Uterus (tissue), 4 donors: ENCODE data around the gene SLC25A21. TPM values are rescaled to one million over a fixed set of nuclear protein-coding genes. Genes with fewer than 3 reads are reported as not detected.

Source experiments
- DNase-seq, 2 donors: peaks; one replicate each; pipeline ENCODE4 v3.0.0-alpha.2; 2019 to 2020
- H3K27ac ChIP-seq, 2 donors: fragments of 200-600 bp; sonication (generic); 1 replicate in 1 of 2; 2 replicates in 1 of 2; pipeline ENCODE4 v1.5.1; 2016 to 2018
- H3K27me3 ChIP-seq, 2 donors: fragments of 200-600 bp; sonication (generic); one replicate each; pipeline ENCODE4 v1.5.1; 2018 to 2019; ENCODE audit warnings: control low read depth in 1 of 2
- H3K36me3 ChIP-seq, 2 donors: fragments of 200-600 bp; sonication (generic); one replicate each; pipeline ENCODE4 v1.5.1; 2019; ENCODE audit warnings: control low read depth in 1 of 2
- H3K4me1 ChIP-seq, 2 donors: fragments of 200-600 bp; sonication (generic); one replicate each; pipeline ENCODE4 v1.5.1; 2018 to 2019; ENCODE audit warnings: control low read depth in 1 of 2
- H3K4me3 ChIP-seq, 2 donors: fragments of 200-600 bp; sonication (generic); 1 replicate in 1 of 2; 2 replicates in 1 of 2; pipeline ENCODE4 v1.5.1; 2018 to 2019; ENCODE audit warnings: mild to moderate bottlenecking in 1 of 2
- H3K9me3 ChIP-seq, 2 donors: fragments of 200-600 bp; sonication (generic); one replicate each; pipeline ENCODE4 v1.5.1; 2019; ENCODE audit warnings: control low read depth in 1 of 2
- CTCF ChIP-seq, 4 experiments: fragments of 200-600 bp in 2 of 4; fragments of 450-650 bp in 2 of 4; sonication (generic) in 2 of 4; IDR thresholded peaks; one replicate each; pipeline ENCODE4 v1.5.1; 2016 to 2019; ENCODE audit warnings: antibody characterized with exemption in 4 of 4, mild to moderate bottlenecking in 2 of 4, moderate library complexity in 1 of 4
- POLR2A ChIP-seq, 2 donors: fragments of 450-650 bp; IDR thresholded peaks; one replicate each; pipeline ENCODE4 v1.6.1; 2016; ENCODE audit warnings: antibody characterized with exemption in 2 of 2, mild to moderate bottlenecking in 1 of 2, moderate library complexity in 1 of 2
- intact Hi-C: fragments of 100-400 bp; cut with DNase I; formaldehyde crosslinking; loops from one replicate; pipeline ENCODE4 v1.15.1; 2023; ENCODE audit warnings: low total_unique reads
- total RNA-seq, 4 donors: library from RNA; depleted of rRNA in 3 of 4; stranded (reverse); fragments of >200 nt in 3 of 4; gene quantifications; one replicate each; pipeline versions ENCODE4 v1.1.0 to v1.2.4, GENCODE V29; 2014 to 2023
- donor health status: DM: yes; HTN: yes; CAD: no.

Gene SLC25A21
- total RNA-seq, 4 donors from 2014 or later, result under 0.01 to 3.0 (median 2.0) TPM; not detected in 1

DNA sequence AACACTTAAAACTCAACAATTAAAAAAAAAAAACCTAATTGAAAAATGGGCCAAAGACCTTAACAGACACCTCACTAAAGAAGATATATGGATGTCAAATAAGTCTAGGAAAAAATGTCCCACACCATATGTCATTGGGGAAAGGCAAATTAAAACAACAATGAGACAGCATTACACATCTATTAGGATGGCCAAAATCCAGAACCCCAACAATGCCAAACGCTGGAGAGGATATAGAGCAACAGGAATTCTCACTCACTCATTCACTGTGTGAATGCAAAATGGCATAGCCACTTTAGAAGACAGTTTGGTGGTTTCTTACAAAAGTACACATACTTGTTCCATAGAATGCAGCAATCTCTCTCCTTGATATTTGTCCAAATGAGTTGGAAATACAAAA, 173.7 kb downstream of the SLC25A21 start:
- no peak for TF ChIP-seq CTCF (IDR thresholded peaks at IDR 0.05)
- TF ChIP-seq POLR2A (IDR thresholded peaks at IDR 0.05), result no peak
- no peak for DNase-seq
- H3K4me3 ChIP-seq, result no peak overlapping the region
- no peaks in the 10 kb centered on the region for H3K27me3 ChIP-seq
- no peaks in the 10 kb centered on the region for H3K4me1 ChIP-seq
- intact Hi-C loops, result no loop called here
- H3K27ac ChIP-seq, result no peak overlapping the region
- H3K36me3 ChIP-seq, result no peaks in the 10 kb centered on the region
- H3K9me3 ChIP-seq, result no peaks in the 10 kb centered on the region

DNA sequence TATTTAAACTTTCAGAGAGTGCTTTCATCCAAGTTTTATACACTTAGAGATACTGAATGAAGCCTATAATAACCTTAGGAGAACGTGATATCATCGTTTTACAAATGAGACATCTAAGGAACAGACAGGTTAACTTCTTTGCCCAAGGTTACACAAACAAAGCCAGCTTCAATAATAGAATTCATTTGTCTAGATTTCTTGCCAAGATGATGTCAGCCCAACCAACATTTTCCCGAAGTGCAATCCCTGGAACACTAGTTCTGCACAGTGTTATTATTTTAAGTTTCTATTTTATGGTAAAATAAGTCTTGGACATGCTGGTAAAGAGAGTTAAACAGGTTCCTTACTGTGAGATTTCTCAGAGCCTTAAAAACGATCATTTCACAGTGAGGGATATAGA, 174.6 kb downstream of the SLC25A21 start:
- Histone ChIP-seq H3K36me3 (no peaks in the 10 kb centered on the region), H3K4me1 (no peaks in the 10 kb centered on the region), H3K27ac (no peak overlapping the region), H3K9me3 (no peaks in the 10 kb centered on the region), H3K27me3 (no peaks in the 10 kb centered on the region), H3K4me3 (no peak overlapping the region)
- no peak for DNase-seq
- intact Hi-C loops, result no loop called here
- TF ChIP-seq POLR2A (IDR thresholded peaks at IDR 0.05), result no peak
- no peak for TF ChIP-seq CTCF (IDR thresholded peaks at IDR 0.05)

DNA sequence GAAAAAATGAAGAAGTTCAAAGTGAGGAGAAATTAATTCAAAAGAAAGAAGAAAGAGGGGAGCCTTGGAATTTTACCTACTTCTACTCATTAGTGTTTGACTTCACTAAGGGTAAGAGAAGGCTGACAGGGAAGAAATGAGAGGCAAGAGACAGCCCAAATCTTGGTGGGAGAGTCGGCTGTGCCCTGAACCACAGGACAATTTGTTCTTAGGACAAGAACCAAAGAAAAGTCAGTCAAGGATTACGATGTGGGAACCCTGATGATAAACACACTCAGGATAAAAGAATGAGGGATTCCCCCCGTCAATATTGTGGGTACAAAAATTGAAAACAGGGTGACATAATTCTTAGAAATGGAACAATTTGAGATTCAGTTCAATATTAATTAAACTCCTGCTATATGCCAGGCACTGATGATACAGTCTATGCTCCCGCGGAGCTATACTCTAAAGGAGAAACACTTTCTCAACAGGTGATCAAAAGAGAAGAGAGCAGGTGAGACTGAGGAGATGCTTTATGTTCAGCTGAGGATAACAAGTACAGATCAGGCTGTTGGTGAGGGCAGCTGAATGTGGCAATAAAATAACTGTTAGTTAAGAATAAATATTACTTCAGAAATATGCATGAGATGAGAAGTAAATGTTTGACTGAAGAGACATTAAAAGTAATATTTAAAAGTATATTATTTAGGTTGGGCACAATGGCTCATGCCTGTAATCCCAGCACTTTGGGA, 175.4 kb downstream of the SLC25A21 start:
- DNase-seq, result no peak
- Histone ChIP-seq H3K36me3 (no peaks in the 10 kb centered on the region), H3K4me3 (no peak overlapping the region), H3K27ac (no peak overlapping the region), H3K27me3 (no peaks in the 10 kb centered on the region), H3K9me3 (no peaks in the 10 kb centered on the region), H3K4me1 (no peaks in the 10 kb centered on the region)
- no peak for TF ChIP-seq POLR2A (IDR thresholded peaks at IDR 0.05)
- TF ChIP-seq CTCF (IDR thresholded peaks at IDR 0.05), result no peak
- intact Hi-C loops, result no loop called here

DNA sequence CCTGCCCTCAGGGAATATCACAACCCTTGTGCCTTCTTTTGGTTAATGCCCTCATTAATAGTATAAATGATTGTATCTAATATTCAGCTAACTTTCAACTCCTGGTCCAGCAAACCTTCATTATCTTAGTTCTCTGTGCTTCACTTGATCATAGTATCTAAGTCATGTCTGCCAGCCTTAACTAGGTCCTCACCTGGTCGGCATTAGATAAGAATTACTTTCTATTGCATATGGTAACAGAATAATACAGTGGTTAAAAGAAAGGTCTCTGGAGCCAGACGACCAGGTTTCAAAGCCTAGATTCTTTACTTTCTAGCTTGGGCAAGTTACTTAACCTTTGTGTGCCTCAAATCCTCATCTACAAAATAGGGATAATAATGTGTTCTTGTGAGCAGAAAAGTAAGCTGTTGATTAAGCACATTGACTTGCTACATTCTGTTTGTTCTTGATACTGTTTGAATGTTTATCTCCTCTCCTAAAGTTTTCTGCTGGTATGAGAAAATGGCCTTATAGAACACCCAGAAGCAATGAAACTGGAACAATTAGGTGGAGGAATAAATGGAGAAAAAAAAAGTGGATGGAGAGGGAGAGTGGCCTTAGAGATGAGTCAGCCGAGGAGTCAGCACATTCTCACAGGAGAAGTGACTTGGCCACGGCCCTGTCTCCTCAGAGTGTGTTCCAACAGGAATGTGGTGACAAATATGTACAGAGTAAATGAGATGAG, 176.1 kb downstream of the SLC25A21 start:
- no peaks in the 10 kb centered on the region for H3K4me1 ChIP-seq
- no peak for TF ChIP-seq POLR2A (IDR thresholded peaks at IDR 0.05)
- no peak for TF ChIP-seq CTCF (IDR thresholded peaks at IDR 0.05)
- H3K4me3 ChIP-seq, result no peak overlapping the region
- DNase-seq, result no peak
- no peaks in the 10 kb centered on the region for H3K36me3 ChIP-seq
- H3K27ac ChIP-seq, result no peak overlapping the region
- H3K9me3 ChIP-seq, result no peaks in the 10 kb centered on the region
- intact Hi-C loops, result no loop called here
- no peaks in the 10 kb centered on the region for H3K27me3 ChIP-seq

DNA sequence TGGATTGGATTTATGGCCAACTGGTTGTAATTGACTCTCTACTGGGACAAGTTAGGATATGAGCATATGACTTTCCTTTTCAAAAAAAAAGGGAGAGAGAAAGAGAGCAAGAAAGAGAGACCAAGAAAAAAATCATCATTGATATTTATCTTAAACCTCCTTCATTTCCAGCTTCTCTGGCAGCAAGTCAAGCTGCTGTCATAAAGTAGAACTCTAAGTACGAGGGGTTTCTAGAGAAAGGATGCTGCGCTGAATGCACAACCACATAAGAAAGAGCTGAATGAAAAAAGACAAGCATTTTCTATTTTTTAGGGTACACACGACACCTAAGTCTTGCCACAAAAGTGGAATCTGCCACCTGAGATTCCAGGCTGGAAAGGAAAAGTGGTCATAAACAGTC, 182.6 kb downstream of the SLC25A21 start:
- no peaks in the 10 kb centered on the region for H3K27me3 ChIP-seq
- intact Hi-C loops, result no loop called here
- no peaks in the 10 kb centered on the region for H3K9me3 ChIP-seq
- no peak overlapping the region for H3K27ac ChIP-seq
- no peaks in the 10 kb centered on the region for H3K4me1 ChIP-seq
- no peak for DNase-seq
- no peak overlapping the region for H3K4me3 ChIP-seq
- H3K36me3 ChIP-seq, result no peaks in the 10 kb centered on the region
- no peak for TF ChIP-seq CTCF (IDR thresholded peaks at IDR 0.05)
- TF ChIP-seq POLR2A (IDR thresholded peaks at IDR 0.05), result no peak
